Measurements from ENCODE around the gene SH2D7. TPM values are rescaled to one million over a fixed set of nuclear protein-coding genes. Genes with fewer than 3 reads are reported as not detected.

The SH2D7 gene
- total and polyA plus RNA-seq, 2 experiments from 2014 or later: 0.31 TPM; not detected in 1

DNA sequence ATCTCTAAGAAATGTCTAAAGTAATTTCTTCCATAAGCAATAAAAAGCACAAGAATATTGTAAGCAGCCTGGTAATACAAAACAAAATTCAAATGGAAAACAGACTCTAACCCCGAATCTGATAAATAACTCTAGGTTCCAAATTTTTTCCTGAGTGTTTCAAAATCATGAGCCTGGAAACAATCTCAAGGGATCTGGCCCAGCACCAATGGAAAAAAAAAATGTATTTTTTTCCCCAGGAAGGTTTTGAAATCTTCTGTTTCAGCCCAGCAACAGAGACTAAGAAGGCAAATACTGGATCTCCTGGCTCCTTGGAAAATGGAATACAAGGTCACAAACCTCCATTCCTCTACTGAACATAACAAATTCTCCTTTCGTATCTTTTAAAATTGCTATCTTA lies 27.8 kb upstream of the SH2D7 start:
- TF ChIP-seq, protein P1, sequence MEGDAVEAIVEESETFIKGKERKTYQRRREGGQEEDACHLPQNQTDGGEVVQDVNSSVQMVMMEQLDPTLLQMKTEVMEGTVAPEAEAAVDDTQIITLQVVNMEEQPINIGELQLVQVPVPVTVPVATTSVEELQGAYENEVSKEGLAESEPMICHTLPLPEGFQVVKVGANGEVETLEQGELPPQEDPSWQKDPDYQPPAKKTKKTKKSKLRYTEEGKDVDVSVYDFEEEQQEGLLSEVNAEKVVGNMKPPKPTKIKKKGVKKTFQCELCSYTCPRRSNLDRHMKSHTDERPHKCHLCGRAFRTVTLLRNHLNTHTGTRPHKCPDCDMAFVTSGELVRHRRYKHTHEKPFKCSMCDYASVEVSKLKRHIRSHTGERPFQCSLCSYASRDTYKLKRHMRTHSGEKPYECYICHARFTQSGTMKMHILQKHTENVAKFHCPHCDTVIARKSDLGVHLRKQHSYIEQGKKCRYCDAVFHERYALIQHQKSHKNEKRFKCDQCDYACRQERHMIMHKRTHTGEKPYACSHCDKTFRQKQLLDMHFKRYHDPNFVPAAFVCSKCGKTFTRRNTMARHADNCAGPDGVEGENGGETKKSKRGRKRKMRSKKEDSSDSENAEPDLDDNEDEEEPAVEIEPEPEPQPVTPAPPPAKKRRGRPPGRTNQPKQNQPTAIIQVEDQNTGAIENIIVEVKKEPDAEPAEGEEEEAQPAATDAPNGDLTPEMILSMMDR (conservative IDR thresholded peaks at IDR 0.05; ENCODE audit: low read depth in 2 of 2): no peak
- TF ChIP-seq JUNB (IDR thresholded peaks at IDR 0.05; ENCODE audit: unreplicated experiment) (no peak), NANOG (IDR thresholded peaks at IDR 0.05; ENCODE audit: borderline replicate concordance) (no peak), ZNF331 (CRISPR knock-in tag; IDR thresholded peaks at IDR 0.05; ENCODE audit: low read depth) (no peak), CREB1 (CRISPR knock-in tag; IDR thresholded peaks at IDR 0.05; ENCODE audit: low read depth) (no peak), EZH2 (IDR thresholded peaks at IDR 0.05; ENCODE audit: low read depth, unreplicated experiment) (no peak), STAT1 (IDR thresholded peaks at IDR 0.05; ENCODE audit: unreplicated experiment) (no peak), ZNF114 (CRISPR knock-in tag; IDR thresholded peaks at IDR 0.05) (no peak), EZH2phosphoT487 (IDR thresholded peaks at IDR 0.05; ENCODE audit: unreplicated experiment) (no peak), POLR2AphosphoS5 (IDR thresholded peaks at IDR 0.05; ENCODE audit: low read depth) (no peak)
- TF ChIP-seq, protein P2, sequence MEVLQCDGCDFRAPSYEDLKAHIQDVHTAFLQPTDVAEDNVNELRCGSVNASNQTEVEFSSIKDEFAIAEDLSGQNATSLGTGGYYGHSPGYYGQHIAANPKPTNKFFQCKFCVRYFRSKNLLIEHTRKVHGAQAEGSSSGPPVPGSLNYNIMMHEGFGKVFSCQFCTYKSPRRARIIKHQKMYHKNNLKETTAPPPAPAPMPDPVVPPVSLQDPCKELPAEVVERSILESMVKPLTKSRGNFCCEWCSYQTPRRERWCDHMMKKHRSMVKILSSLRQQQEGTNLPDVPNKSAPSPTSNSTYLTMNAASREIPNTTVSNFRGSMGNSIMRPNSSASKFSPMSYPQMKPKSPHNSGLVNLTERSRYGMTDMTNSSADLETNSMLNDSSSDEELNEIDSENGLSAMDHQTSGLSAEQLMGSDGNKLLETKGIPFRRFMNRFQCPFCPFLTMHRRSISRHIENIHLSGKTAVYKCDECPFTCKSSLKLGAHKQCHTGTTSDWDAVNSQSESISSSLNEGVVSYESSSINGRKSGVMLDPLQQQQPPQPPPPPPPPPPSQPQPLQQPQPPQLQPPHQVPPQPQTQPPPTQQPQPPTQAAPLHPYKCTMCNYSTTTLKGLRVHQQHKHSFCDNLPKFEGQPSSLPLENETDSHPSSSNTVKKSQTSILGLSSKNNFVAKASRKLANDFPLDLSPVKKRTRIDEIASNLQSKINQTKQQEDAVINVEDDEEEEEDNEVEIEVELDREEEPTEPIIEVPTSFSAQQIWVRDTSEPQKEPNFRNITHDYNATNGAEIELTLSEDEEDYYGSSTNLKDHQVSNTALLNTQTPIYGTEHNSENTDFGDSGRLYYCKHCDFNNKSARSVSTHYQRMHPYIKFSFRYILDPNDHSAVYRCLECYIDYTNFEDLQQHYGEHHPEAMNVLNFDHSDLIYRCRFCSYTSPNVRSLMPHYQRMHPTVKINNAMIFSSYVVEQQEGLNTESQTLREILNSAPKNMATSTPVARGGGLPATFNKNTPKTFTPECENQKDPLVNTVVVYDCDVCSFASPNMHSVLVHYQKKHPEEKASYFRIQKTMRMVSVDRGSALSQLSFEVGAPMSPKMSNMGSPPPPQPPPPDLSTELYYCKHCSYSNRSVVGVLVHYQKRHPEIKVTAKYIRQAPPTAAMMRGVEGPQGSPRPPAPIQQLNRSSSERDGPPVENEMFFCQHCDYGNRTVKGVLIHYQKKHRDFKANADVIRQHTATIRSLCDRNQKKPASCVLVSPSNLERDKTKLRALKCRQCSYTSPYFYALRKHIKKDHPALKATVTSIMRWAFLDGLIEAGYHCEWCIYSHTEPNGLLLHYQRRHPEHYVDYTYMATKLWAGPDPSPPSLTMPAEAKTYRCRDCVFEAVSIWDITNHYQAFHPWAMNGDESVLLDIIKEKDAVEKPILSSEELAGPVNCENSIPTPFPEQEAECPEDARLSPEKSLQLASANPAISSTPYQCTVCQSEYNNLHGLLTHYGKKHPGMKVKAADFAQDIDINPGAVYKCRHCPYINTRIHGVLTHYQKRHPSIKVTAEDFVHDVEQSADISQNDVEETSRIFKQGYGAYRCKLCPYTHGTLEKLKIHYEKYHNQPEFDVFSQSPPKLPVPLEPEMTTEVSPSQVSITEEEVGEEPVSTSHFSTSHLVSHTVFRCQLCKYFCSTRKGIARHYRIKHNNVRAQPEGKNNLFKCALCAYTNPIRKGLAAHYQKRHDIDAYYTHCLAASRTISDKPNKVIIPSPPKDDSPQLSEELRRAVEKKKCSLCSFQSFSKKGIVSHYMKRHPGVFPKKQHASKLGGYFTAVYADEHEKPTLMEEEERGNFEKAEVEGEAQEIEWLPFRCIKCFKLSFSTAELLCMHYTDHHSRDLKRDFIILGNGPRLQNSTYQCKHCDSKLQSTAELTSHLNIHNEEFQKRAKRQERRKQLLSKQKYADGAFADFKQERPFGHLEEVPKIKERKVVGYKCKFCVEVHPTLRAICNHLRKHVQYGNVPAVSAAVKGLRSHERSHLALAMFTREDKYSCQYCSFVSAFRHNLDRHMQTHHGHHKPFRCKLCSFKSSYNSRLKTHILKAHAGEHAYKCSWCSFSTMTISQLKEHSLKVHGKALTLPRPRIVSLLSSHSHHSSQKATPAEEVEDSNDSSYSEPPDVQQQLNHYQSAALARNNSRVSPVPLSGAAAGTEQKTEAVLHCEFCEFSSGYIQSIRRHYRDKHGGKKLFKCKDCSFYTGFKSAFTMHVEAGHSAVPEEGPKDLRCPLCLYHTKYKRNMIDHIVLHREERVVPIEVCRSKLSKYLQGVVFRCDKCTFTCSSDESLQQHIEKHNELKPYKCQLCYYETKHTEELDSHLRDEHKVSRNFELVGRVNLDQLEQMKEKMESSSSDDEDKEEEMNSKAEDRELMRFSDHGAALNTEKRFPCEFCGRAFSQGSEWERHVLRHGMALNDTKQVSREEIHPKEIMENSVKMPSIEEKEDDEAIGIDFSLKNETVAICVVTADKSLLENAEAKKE (CRISPR knock-in tag; IDR thresholded peaks at IDR 0.05): no peak
- TF ChIP-seq, protein P3, sequence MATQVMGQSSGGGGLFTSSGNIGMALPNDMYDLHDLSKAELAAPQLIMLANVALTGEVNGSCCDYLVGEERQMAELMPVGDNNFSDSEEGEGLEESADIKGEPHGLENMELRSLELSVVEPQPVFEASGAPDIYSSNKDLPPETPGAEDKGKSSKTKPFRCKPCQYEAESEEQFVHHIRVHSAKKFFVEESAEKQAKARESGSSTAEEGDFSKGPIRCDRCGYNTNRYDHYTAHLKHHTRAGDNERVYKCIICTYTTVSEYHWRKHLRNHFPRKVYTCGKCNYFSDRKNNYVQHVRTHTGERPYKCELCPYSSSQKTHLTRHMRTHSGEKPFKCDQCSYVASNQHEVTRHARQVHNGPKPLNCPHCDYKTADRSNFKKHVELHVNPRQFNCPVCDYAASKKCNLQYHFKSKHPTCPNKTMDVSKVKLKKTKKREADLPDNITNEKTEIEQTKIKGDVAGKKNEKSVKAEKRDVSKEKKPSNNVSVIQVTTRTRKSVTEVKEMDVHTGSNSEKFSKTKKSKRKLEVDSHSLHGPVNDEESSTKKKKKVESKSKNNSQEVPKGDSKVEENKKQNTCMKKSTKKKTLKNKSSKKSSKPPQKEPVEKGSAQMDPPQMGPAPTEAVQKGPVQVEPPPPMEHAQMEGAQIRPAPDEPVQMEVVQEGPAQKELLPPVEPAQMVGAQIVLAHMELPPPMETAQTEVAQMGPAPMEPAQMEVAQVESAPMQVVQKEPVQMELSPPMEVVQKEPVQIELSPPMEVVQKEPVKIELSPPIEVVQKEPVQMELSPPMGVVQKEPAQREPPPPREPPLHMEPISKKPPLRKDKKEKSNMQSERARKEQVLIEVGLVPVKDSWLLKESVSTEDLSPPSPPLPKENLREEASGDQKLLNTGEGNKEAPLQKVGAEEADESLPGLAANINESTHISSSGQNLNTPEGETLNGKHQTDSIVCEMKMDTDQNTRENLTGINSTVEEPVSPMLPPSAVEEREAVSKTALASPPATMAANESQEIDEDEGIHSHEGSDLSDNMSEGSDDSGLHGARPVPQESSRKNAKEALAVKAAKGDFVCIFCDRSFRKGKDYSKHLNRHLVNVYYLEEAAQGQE (IDR thresholded peaks at IDR 0.05; ENCODE audit: unreplicated experiment): no peak
- TF ChIP-seq, protein P4, sequence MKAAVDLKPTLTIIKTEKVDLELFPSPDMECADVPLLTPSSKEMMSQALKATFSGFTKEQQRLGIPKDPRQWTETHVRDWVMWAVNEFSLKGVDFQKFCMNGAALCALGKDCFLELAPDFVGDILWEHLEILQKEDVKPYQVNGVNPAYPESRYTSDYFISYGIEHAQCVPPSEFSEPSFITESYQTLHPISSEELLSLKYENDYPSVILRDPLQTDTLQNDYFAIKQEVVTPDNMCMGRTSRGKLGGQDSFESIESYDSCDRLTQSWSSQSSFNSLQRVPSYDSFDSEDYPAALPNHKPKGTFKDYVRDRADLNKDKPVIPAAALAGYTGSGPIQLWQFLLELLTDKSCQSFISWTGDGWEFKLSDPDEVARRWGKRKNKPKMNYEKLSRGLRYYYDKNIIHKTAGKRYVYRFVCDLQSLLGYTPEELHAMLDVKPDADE (IDR thresholded peaks at IDR 0.05): no peak
- H3K4me1 ChIP-seq (ENCODE audit: insufficient read depth): peaks cover 54% of the 10 kb centered on the region
- H3K27ac ChIP-seq (ENCODE audit: low read depth): no peak overlapping the region
- peaks cover 81% of the 10 kb centered on the region for H3K79me2 ChIP-seq (replicated peaks; ENCODE audit: insufficient read depth)
- H3K27me3 Mint-ChIP-seq (ENCODE audit: insufficient read depth, low read depth, poor library complexity): peaks cover 2% of the 10 kb centered on the region
- DNase-seq (ENCODE audit: low spot score): no peak
- H4K20me1 ChIP-seq (replicated peaks; ENCODE audit: insufficient read depth): peaks cover 11% of the 10 kb centered on the region
- peaks cover 1% of the 10 kb centered on the region; the same call in 1 of the 2 replicates for H3K9me2 ChIP-seq (ENCODE audit: insufficient read depth)
- no peaks in the 10 kb centered on the region for H3K27me3 ChIP-seq (ENCODE audit: insufficient read depth)
- no peak overlapping the region for H3K4me3 ChIP-seq
- no peaks in the 10 kb centered on the region for H3K36me3 Mint-ChIP-seq (ENCODE audit: low read depth)
- no peak for ATAC-seq
- H3F3A ChIP-seq (replicated peaks; ENCODE audit: low read depth): no peaks in the 10 kb centered on the region; the same call in 1 of the 2 replicates
- H3K4me2 ChIP-seq: no peak overlapping the region
- H3K27ac Mint-ChIP-seq: no peak overlapping the region
- no peaks in the 10 kb centered on the region for H3K9me3 Mint-ChIP-seq
- no peaks in the 10 kb centered on the region for H3K36me3 ChIP-seq (ENCODE audit: insufficient read depth)
- peaks cover 49% of the 10 kb centered on the region for H3K4me1 Mint-ChIP-seq
- no peak overlapping the region for H3K4me3 Mint-ChIP-seq
- no peak overlapping the region for H2AFZ ChIP-seq
